Umbilical cord (tissue), 2 donors: ENCODE results near the gene HOXA13. TPM values are rescaled to one million over a fixed set of nuclear protein-coding genes. Genes with fewer than 3 reads are reported as not detected.
A peak's percentile ranks its signal among the peaks of the same experiment; 100 is the strongest.

Experiments used
- DNase-seq: peaks from one replicate; pipeline ENCODE4 v3.0.0-alpha.2; 2015; ENCODE audit warnings: low spot score
- total RNA-seq: library from RNA; depleted of rRNA; stranded (reverse); fragments of >200 nt; gene quantifications from one replicate; pipeline ENCODE4 v1.2.3, GENCODE V29; 2014; ENCODE audit warnings: low replicate concordance; ENCODE audit not compliant: insufficient read depth

HOXA13 gene
- total RNA-seq, 1 donor from 2014 or later, result 15.6 TPM

- no peak for DNase-seq
Observed at GRCh38 chr7:27208998-27209397, 9.1 kb upstream of the HOXA13 start.

- no peak for DNase-seq
Observed at GRCh38 chr7:27207348-27207985, 7.6 kb upstream of the HOXA13 start.

- DNase-seq, result no peak
Observed at GRCh38 chr7:27205325-27206280, 5.7 kb upstream of the HOXA13 start.

GRCh38 chr7:27204851-27205322 is 5.0 kb upstream of the HOXA13 start:
- DNase-seq, result peak; percentile 56

GRCh38 chr7:27203964-27204594 is 4.2 kb upstream of the HOXA13 start:
- DNase-seq, result no peak

- no peak for DNase-seq
Observed at GRCh38 chr7:27203365-27203953, 3.6 kb upstream of the HOXA13 start.

GRCh38 chr7:27202862-27203134 is 2.9 kb upstream of the HOXA13 start:
- DNase-seq, result no peak

GRCh38 chr7:27202018-27202861 is 2.3 kb upstream of the HOXA13 start:
- DNase-seq, result peak; percentile 34

GRCh38 chr7:27201580-27202017 is 1.7 kb upstream of the HOXA13 start:
- no peak for DNase-seq

- peak; percentile 54 for DNase-seq
Observed at GRCh38 chr7:27200761-27201579, 1.1 kb upstream of the HOXA13 start.

- DNase-seq, result no peak
Observed at GRCh38 chr7:27198871-27199801, 755 bp downstream of the HOXA13 start.

- no peak for DNase-seq
Observed at GRCh38 chr7:27198138-27198841, 1.6 kb downstream of the HOXA13 start.

GRCh38 chr7:27197137-27198042 is 2.5 kb downstream of the HOXA13 start:
- DNase-seq, result peak; percentile 42

GRCh38 chr7:27196287-27196767 is 3.6 kb downstream of the HOXA13 start:
- peak; percentile 92 for DNase-seq

GRCh38 chr7:27194686-27195379 is 5.1 kb downstream of the HOXA13 start:
- DNase-seq, result peak; percentile 71

- no peak for DNase-seq
Observed at GRCh38 chr7:27194002-27194352, 5.9 kb downstream of the HOXA13 start.
